HepG2 (cell line): ENCODE data around the gene PSMB11. TPM values are rescaled to one million over a fixed set of nuclear protein-coding genes. Genes with fewer than 3 reads are reported as not detected.

Experiments
- DBP ChIP-seq: sonication (generic); formaldehyde crosslinking; IDR thresholded peaks from 2 replicates; pipeline ENCODE4 v1.4.0; 2020; ENCODE audit warnings: missing genetic modification reagents; ENCODE audit errors: not compliant biosample characterization
- DMAP1 ChIP-seq: IDR thresholded peaks from 2 replicates; pipeline ENCODE4 v1.6.1; 2016
- GLI4 ChIP-seq: sonication (generic); formaldehyde crosslinking; IDR thresholded peaks from 2 replicates; pipeline ENCODE4 v1.5.1; 2020; ENCODE audit warnings: missing genetic modification reagents, mild to moderate bottlenecking, moderate library complexity, borderline replicate concordance
- GPBP1L1 ChIP-seq: sonication (generic); formaldehyde crosslinking; IDR thresholded peaks from 2 replicates; pipeline ENCODE4 v1.5.0; 2020; ENCODE audit warnings: mild to moderate bottlenecking, missing genetic modification reagents
- HIVEP1 ChIP-seq: sonication (generic); formaldehyde crosslinking; IDR thresholded peaks from 2 replicates; pipeline ENCODE4 v1.4.0; 2020; ENCODE audit warnings: mild to moderate bottlenecking, missing genetic modification reagents
- KLF16 ChIP-seq, 2 experiments: sonication (generic) in 1 of 2; formaldehyde crosslinking in 1 of 2; IDR thresholded peaks; 2 replicates each; pipeline versions ENCODE4 v1.6.1 to v1.8.0; 2016 to 2023; ENCODE audit warnings: missing genetic modification reagents in 2 of 2, missing compliant biosample characterization in 1 of 2
- MTF2 ChIP-seq: sonication (generic); formaldehyde crosslinking; IDR thresholded peaks from 2 replicates; pipeline ENCODE4 v1.5.0; 2020; ENCODE audit warnings: missing genetic modification reagents, borderline replicate concordance
- NCOA2 ChIP-seq: sonication (generic); formaldehyde crosslinking; IDR thresholded peaks from 2 replicates; pipeline ENCODE4 v1.8.0; 2022; ENCODE audit warnings: inconsistent platforms
- PHF20 ChIP-seq: sonication (generic); formaldehyde crosslinking; IDR thresholded peaks from 2 replicates; pipeline ENCODE4 v1.5.0; 2020; ENCODE audit warnings: mild to moderate bottlenecking, missing genetic modification reagents
- PLRG1 ChIP-seq: fragments of 450-650 bp; conservative IDR thresholded peaks from 2 replicates; pipeline ENCODE4 v1.6.1; 2016
- PTBP1 ChIP-seq: fragments of 200-400 bp; formaldehyde crosslinking; IDR thresholded peaks from 2 replicates; pipeline ENCODE4 v1.6.1; 2018; ENCODE audit warnings: low read length, low read depth; ENCODE audit not compliant: poor library complexity, severe bottlenecking
- SNAPC4 ChIP-seq: sonication (generic); formaldehyde crosslinking; IDR thresholded peaks from 2 replicates; pipeline ENCODE4 v1.4.0; 2020; ENCODE audit warnings: mild to moderate bottlenecking, missing genetic modification reagents
- U2AF1 ChIP-seq: fragments of 200-400 bp; formaldehyde crosslinking; optimal IDR thresholded peaks from 2 replicates; pipeline ENCODE3; 2017; ENCODE audit warnings: mild to moderate bottlenecking, low read depth, low read length
- ZFP91 ChIP-seq: sonication (generic); formaldehyde crosslinking; IDR thresholded peaks from 2 replicates; pipeline ENCODE4 v1.9.0; 2022; ENCODE audit warnings: missing genetic modification reagents, mild to moderate bottlenecking, borderline replicate concordance
- ZNF362 ChIP-seq: sonication (generic); formaldehyde crosslinking; IDR thresholded peaks from 2 replicates; pipeline ENCODE4 v1.4.0; 2020; ENCODE audit warnings: missing genetic modification reagents, mild to moderate bottlenecking, borderline replicate concordance
- ZNF678 ChIP-seq: sonication (generic); formaldehyde crosslinking; IDR thresholded peaks from 2 replicates; pipeline ENCODE4 v1.4.0; 2020; ENCODE audit warnings: mild to moderate bottlenecking, missing genetic modification reagents
- ZNF737 ChIP-seq: sonication (generic); formaldehyde crosslinking; IDR thresholded peaks from 2 replicates; pipeline ENCODE4 v1.5.0; 2020; ENCODE audit warnings: missing genetic modification reagents, mild to moderate bottlenecking, borderline replicate concordance
- ZNF772 ChIP-seq: sonication (generic); formaldehyde crosslinking; IDR thresholded peaks from 2 replicates; pipeline ENCODE4 v1.5.0; 2020; ENCODE audit warnings: mild to moderate bottlenecking, missing genetic modification reagents
- polyA plus RNA-seq, 8 experiments: library from polyadenylated mRNA; depleted of rRNA in 3 of 8; stranded (reverse) in 7 of 8; unstranded in 1 of 8; fragments of >200 nt; fragmentation: Illumina TruSeq in 4 of 8; extraction: Trizol in 4 of 8; gene quantifications; 2 replicates each; pipeline versions ENCODE4 v1.2.1 to v1.2.3, GENCODE V29; 2011 to 2016; ENCODE audit warnings: low read depth in 4 of 8, missing spikeins in 1 of 8, mixed read lengths in 1 of 8; ENCODE audit not compliant: insufficient read depth in 1 of 8
- total RNA-seq, 5 experiments: library from RNA; depleted of rRNA; stranded (reverse); fragments of >200 nt; fragmentation: Illumina TruSeq; extraction: Trizol; gene quantifications; 2 replicates each; pipeline ENCODE4 v1.2.3, GENCODE V29; 2016; ENCODE audit warnings: low read depth in 1 of 5

PSMB11 gene
- total and polyA plus RNA-seq, 2 of the 13 experiments (the other 11 are each of a cell fraction or from before 2014, with no cell fraction given): not detected

- TF ChIP-seq ZFP91 (CRISPR knock-in tag) (peak; percentile 88), GPBP1L1 (CRISPR knock-in tag) (no peak), ZNF737 (CRISPR knock-in tag) (peak; percentile 99; the same call in 1 of the 2 replicates), ZNF678 (CRISPR knock-in tag) (peak; percentile 91; the same call in 1 of the 2 replicates), PLRG1 (no peak), DBP (CRISPR knock-in tag) (peak; percentile 89), NCOA2 (peak; percentile 77), DMAP1 (CRISPR knock-in tag) (peak; percentile 99), ZNF772 (CRISPR knock-in tag) (peak; percentile 96), KLF16 (CRISPR knock-in tag; IDR thresholded peaks at IDR 0.05) (peak; percentile 91 to 98; a peak in 2 of 4 replicates), U2AF1 (peak; percentile 96), PTBP1 (peak; percentile 98), PHF20 (peak; percentile 93), HIVEP1 (CRISPR knock-in tag) (peak; percentile 98), SNAPC4 (CRISPR knock-in tag) (peak; percentile 97), ZNF362 (peak; percentile 69; the same call in 1 of the 2 replicates), GLI4 (CRISPR knock-in tag) (peak; percentile 65; the same call in 1 of the 2 replicates), MTF2 (0 out of 2 replicates have a peak, but pooled peaks have one; percentile 20)
Observed at GRCh38 chr14:23034498-23035302, 7.3 kb upstream of the PSMB11 start, which contains the start of gene PSMB5 (continued).
